ENCODE measurements around the gene CAMTA1. TPM values are rescaled to one million over a fixed set of nuclear protein-coding genes. Genes with fewer than 3 reads are reported as not detected.
"Not testable (repeated sequence)": the region's sequence is repeated elsewhere in the genome, so short reads cannot be mapped to it uniquely, and the experiment has no call there.

CAMTA1 gene
- total RNA-seq, 1 donor from 2014 or later: 160 TPM

DNA sequence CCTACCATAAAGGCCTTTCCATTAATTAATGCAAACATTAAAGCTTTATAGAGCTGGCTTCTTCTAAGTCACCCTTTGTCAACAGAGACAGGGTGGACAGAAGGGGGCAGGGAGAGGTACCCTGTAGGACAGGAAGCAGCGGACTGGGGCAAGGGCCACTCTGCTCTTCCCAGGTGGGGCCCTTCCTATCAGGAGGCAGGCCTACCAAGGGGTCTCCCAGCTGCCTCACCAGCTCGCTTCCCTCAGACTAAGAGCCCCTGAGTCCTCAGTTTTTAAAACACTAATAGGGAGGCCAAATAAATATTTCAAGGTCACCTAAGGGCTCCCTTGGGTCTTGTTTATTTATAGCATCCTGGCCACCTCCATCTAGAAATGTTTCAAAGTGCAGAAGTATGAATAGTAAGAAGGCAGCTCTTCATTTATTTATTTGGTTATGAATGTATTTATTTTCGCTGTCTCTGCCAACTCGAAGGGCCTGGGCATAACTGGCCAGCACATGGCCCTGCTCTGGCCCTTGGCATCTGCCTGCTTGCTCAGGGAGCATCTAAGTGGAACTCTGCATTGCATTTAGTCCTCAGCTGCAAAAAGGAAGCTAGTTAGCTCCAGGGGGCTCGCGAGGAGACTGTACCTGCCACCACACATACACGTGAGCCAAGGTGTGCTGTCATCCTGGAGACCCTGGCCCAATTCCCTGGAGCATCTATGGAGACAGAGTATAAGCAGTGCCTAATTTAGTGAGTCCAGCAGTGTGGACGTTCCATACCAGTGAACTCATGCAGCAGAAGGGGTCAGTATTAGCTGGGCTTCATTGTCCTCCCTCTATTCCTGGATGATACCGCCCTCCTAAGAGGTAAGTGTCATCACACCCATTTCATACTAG is 590.8 kb downstream of the CAMTA1 start:
- H3K27ac ChIP-seq (replicated peaks): peak overlapping the region; percentile 27
- TF ChIP-seq, protein P1, sequence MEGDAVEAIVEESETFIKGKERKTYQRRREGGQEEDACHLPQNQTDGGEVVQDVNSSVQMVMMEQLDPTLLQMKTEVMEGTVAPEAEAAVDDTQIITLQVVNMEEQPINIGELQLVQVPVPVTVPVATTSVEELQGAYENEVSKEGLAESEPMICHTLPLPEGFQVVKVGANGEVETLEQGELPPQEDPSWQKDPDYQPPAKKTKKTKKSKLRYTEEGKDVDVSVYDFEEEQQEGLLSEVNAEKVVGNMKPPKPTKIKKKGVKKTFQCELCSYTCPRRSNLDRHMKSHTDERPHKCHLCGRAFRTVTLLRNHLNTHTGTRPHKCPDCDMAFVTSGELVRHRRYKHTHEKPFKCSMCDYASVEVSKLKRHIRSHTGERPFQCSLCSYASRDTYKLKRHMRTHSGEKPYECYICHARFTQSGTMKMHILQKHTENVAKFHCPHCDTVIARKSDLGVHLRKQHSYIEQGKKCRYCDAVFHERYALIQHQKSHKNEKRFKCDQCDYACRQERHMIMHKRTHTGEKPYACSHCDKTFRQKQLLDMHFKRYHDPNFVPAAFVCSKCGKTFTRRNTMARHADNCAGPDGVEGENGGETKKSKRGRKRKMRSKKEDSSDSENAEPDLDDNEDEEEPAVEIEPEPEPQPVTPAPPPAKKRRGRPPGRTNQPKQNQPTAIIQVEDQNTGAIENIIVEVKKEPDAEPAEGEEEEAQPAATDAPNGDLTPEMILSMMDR (IDR thresholded peaks at IDR 0.05; ENCODE audit: borderline replicate concordance): no peak
- intact Hi-C loops (cut with micrococcal nuclease): no loop called here

DNA sequence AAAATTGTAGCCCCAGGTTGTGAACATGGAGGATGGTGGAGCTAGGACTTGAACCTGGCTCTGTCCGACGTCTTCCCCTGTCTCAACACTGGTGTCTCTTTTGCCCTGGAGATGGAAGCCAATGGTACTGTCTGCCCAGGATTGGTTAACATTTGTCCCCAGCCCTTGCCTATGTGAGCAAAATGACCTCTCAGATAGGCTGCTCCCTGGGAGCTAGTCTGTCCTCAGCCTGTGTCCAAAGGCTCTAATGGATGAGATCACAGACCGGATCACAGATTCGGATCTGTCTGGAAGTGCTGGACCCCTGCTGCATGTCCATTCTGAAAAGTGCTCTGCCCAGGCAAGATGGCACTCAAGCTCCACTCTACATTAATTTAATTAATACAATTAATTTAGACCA is 591.4 kb downstream of the CAMTA1 start:
- TF ChIP-seq, protein P1 (IDR thresholded peaks at IDR 0.05; ENCODE audit: borderline replicate concordance): no peak
- intact Hi-C loops (cut with micrococcal nuclease): no loop called here

More for the DNA sequence above, 590.8 kb downstream of the CAMTA1 start:
- H3K36me3 ChIP-seq: no peaks in the 10 kb centered on the region
- H3K9me3 ChIP-seq (replicated peaks): no peaks in the 10 kb centered on the region
- peaks cover 39% of the 10 kb centered on the region for H3K4me1 ChIP-seq
- no peaks in the 10 kb centered on the region for H3K27me3 ChIP-seq (ENCODE audit: low read depth)
- no peak overlapping the region for H3K4me3 ChIP-seq
- DNase-seq: no peak

DNA sequence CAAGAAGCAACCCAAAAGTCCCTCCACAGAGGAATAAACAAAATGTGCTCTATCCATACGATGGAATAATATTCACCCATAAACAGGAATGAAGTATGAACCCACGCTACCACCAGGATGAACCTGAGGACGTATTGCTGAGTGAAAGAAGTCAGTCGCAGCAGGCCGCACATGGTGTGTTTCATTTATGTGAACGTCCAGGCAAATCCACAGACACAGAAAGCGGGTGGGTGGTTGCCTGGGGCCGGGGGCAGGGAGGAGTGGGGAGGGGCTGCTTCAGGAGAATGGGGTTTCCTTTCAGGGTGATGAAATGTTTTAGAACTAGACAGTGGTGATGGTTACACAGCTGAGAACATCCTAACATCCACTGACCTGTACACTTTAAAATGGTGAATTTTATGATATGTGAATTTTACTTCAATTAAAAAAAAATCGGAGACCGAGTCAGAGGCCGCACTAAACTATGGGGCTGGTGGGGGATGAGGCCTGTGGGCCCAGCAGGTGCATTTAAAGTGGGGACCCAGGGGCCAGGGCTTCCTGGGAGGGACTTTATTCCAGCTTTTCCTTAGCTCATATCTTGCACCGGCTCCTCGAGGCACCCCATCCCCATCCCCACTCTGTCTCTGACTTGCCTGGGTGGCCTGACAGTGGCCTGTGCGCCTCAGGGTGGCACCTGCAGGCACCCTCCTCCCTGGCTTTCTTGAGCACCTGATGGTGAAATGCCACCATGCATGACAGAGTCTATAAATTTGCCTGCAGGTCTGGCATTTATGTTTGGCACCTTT is 593.3 kb downstream of the CAMTA1 start:
- H3K27me3 ChIP-seq (ENCODE audit: low read depth): no peaks in the 10 kb centered on the region
- no peaks in the 10 kb centered on the region for H3K9me3 ChIP-seq (replicated peaks)
- no peaks in the 10 kb centered on the region for H3K36me3 ChIP-seq
- intact Hi-C loops (cut with micrococcal nuclease): no loop called here
- H3K4me1 ChIP-seq: peaks cover 36% of the 10 kb centered on the region
- H3K27ac ChIP-seq (replicated peaks): no peak overlapping the region
- TF ChIP-seq, protein P1 (IDR thresholded peaks at IDR 0.05; ENCODE audit: borderline replicate concordance): no peak
- no peak for DNase-seq
- no peak overlapping the region for H3K4me3 ChIP-seq

More for the DNA sequence above, 591.4 kb downstream of the CAMTA1 start:
- DNase-seq: no peak
- no peak overlapping the region for H3K4me3 ChIP-seq
- H3K27ac ChIP-seq (replicated peaks): no peak overlapping the region
- no peaks in the 10 kb centered on the region for H3K9me3 ChIP-seq (replicated peaks)
- H3K4me1 ChIP-seq: peaks cover 39% of the 10 kb centered on the region
- no peaks in the 10 kb centered on the region for H3K36me3 ChIP-seq
- no peaks in the 10 kb centered on the region for H3K27me3 ChIP-seq (ENCODE audit: low read depth)

DNA sequence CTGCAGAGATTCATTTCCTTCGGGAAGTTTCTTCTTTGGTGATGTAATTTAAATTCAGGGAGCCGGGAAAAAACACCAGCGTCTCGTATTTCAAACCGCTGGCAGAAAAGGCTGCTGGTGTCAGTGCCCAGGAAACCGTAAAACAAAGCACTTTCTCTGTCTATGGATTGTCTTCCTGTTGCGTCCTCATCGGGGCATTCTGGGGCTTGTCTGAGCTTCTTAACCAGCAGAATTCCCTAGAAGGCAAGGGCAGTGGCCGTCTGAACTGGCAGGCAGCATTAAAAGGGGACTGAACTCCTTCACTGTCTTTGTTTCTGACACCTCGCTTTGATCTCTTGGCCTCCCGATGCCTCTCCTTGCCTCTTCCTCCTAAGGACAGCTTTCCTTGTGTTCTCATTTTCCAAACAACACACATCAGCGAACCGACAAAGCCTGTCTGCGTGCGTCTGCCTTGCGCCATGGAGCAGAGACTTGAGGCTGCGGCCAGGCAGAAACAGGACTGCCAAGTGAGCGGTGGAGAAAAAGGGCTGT is 594.3 kb downstream of the CAMTA1 start:
- Histone ChIP-seq H3K27ac (replicated peaks) (no peak overlapping the region), H3K27me3 (ENCODE audit: low read depth) (no peaks in the 10 kb centered on the region), H3K36me3 (no peaks in the 10 kb centered on the region), H3K4me1 (peaks cover 32% of the 10 kb centered on the region), H3K4me3 (no peak overlapping the region), H3K9me3 (replicated peaks) (no peaks in the 10 kb centered on the region)
- TF ChIP-seq, protein P1 (IDR thresholded peaks at IDR 0.05; ENCODE audit: borderline replicate concordance): no peak
- intact Hi-C loops (cut with micrococcal nuclease): no loop called here
- peak; percentile 1 for DNase-seq

DNA sequence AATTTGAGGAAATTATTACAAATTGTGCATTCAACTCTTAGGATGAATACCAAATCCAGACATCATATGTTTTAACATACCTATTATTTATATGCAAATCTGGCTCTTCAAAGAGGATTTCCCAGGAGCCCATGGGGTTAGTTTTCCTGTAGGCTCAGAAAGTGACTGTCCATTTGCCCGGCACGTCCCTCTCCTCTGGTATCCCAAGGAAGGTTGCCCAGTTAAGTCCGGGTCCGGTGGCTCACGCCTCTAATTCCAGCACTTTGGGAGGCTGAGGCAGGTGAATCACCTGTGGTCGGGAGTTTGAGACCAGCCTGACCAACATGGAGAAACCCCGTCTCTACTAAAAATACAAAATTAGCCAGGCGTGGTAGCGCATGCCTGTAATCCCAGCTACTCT is 594.8 kb downstream of the CAMTA1 start:
- intact Hi-C loops (cut with micrococcal nuclease); H3K36me3 ChIP-seq; H3K4me3 ChIP-seq; H3K27me3 ChIP-seq (ENCODE audit: low read depth); DNase-seq; H3K9me3 ChIP-seq (replicated peaks); H3K27ac ChIP-seq (replicated peaks): not testable (repeated sequence)
- peaks cover 32% of the 10 kb centered on the region for H3K4me1 ChIP-seq

Measured in left ventricle myocardium inferior (tissue), 1 donor.